Femur (tissue), 1 donor: ENCODE data around the gene ERMARD.
A peak's percentile ranks its signal among the peaks of the same experiment; 100 is the strongest.

Experiments
- DNase-seq: peaks from one replicate; pipeline ENCODE4 v3.0.0-alpha.2; 2017

Gene ERMARD

DNA sequence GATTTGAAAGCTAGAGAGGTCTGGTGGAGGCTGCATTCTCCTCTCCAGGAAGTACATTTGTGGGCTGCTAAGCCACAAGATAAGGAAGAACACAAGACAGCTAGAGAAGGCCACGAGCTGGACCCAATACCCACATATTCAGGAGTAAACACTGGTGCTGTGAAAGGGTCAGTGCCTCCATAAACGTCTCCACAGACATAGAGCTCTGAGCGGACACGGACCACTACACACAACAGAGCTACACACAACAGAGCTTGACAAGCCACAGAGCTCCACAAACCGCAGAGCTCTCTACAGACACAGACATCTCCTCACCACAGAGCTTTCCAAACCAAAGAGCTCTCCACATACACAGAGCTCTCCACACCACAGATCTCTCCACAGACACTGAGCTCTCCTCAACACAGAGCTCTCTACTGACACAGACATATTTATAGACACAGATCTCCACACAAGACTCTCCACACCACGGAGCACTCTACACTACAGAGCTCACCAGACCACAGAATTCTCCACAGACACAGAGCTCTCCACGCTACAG, 51.9 kb downstream of the ERMARD start:
- DNase-seq = peak; percentile 10

DNA sequence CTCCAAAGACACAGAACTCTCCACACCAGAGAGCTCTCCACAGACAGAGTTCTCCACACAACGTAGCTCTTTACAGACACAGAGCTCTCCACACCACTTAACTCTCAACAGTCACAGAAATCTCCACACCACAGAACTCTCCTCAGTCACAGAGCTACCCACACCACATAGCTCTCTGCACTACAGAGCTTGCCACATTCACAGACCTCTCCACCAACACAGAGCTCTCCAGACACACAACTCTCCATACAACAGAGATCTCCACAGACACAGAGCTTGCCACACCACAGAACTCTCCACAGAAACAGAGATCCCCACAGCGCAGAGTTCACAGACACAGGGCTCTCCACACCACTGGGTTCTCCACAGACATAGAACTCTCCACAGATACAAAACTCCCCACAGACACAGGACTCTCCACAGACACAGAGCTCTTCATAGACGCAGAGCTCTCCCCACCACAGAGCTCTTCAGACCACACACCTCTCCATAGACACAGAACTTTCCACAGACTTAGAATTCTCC, 52.5 kb downstream of the ERMARD start:
- no peak for DNase-seq

GRCh38 chr6:169804427-169804826, 53.0 kb downstream of the ERMARD start:
- DNase-seq = peak; percentile 8

GRCh38 chr6:169805242-169805838, 53.9 kb downstream of the ERMARD start:
- peak; percentile 8 for DNase-seq

- DNase-seq = no peak
These were observed 55.3 kb downstream of the ERMARD start for GRCh38 chr6:169806701-169807100.

DNA sequence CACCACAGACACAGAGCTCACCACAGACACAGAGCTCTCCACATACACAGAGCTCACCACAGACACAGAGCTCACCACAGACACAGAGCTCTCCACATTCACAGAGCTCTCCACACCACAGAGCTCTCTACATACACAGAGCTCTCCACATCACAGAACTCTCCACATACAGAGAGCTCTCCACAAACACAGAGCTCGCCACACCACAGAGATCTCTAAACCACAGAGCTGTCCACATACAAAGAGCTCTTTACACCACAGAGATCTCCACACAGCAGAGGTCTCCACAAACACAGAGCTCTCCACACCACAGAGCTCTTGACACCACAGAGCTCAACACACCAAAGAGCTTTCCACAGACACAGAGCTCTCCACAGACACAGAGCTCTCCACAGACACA, 55.8 kb downstream of the ERMARD start:
- no peak for DNase-seq

DNA sequence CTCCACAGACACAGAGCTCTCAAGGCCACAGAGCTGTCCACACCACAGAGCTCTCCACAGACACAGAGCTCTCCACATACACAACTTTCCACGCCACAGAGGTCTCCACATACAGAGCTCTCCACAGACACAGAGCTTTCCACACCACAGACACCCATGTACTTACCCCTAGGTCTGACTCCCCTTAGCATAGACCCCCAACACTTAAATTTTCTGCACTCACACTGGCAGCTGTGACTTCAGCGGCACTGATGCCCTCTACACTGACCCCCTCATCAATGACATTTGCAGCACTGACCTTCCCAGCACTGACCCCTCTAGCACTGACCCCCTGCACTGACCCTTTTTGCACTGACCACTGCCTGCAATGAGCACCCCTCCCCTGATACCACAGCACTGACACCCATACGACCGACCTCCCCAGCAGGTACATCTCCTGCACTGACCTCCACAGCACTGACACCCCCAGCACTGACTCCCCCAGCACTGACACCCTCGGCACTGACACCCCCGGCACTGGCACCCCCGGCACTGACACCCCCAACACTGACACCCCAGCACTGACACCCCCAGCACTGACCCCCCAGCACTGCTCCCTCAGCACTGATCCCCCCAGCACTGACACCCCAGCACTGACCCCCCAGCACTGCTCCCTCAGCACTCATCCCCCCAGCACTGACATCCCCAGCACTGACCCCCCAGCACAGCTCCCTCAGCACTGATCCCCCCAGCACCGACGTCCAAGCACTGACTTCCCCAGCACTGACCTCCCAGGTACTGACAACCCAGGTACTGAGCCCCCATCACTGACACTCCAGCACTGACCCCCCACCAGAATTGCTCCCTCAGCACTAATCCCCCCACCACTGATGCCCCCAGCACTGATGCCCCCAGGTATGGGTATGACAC, 56.5 kb downstream of the ERMARD start:
- DNase-seq = no peak

- DNase-seq = no peak
These were observed 57.2 kb downstream of the ERMARD start for GRCh38 chr6:169808608-169808967.

DNA sequence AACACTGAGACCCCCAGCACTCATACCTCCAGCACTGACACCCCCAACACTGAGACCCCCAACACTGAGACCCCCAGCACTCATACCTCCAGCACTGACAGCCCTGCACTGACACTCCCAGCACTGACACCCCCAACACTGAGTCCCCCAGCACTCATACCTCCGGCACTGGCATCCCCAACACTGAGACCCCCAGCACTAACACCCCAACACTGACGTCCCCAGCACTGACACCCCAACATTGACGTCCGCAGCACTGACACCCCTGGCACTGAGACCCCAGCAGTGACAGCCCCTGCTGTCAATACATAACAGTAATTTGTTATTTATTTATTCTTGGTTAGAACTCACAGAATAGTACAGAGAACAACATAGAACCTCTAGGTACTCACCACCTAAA, 58.0 kb downstream of the ERMARD start:
- no peak for DNase-seq

- no peak for DNase-seq
These were observed 58.9 kb downstream of the ERMARD start for GRCh38 chr6:169810066-169810989.

DNA sequence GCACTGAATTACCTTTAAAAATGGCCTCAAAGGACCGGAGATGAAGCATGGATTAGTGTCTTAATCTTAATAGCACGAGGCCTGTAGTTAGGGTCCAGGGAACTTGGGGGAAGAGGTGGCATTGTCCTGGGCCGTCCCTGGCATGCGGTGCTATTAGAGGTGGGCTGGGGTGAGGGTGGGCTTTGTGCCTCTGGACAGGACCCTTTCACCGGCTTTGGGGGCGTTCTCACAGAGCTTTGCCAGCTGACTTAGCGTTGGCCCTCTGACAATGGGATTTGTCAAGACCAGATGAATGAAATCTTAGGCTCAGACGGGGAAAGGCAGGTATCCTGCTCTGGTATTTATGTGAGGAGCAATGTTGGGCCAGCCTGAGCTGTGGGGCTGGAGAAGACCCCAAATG, 59.6 kb downstream of the ERMARD start:
- no peak for DNase-seq

- DNase-seq = no peak
These were observed 60.3 kb downstream of the ERMARD start for GRCh38 chr6:169811521-169812256.

DNA sequence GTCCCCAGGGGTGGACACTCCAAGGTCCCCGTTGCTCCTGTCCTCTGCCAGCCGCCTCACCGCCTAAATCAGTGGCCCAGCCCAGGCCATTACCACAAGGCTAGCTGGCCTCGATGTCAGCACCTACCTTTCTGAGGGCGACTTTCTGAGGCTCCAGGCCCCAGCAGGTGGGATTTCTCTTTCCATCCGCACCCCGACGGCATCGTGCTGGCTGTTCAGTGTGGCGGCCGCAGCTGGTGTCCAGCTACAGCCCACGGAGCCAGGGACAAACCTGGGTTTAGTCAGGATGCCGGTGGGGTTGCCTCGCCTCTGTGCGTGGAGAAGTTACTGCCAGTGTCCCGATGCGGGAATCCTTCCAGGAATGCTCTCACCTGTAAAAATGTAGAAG, 60.8 kb downstream of the ERMARD start:
- no peak for DNase-seq

GRCh38 chr6:169813969-169814368, 62.5 kb downstream of the ERMARD start:
- no peak for DNase-seq

DNA sequence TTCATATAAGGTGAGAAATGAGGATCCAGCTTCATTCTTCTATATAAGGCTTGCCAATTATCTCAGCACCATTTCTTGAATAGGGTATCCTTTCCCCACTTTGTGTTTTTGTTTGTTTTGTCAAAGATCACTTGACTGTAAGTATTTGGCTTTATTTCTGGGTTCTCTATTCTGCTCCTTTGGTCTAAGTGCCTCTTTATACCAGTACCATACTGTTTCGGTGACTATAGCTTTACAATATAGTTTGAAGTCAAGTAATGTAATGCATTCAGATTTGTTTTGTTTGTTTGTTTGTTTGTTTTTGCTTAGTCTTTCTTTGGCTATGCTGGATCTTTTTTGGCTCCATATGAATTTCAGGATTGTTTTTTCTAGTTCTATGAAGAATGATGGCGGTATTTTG, 64.6 kb downstream of the ERMARD start:
- DNase-seq = no peak

GRCh38 chr6:169816975-169817374, 65.6 kb downstream of the ERMARD start:
- DNase-seq = no peak

- DNase-seq = no peak
These were observed 68.9 kb downstream of the ERMARD start for GRCh38 chr6:169820358-169820757.

GRCh38 chr6:169824021-169824420, 72.6 kb downstream of the ERMARD start:
- peak; percentile 5 for DNase-seq

- DNase-seq = peak; percentile 7
These were observed 73.6 kb downstream of the ERMARD start for GRCh38 chr6:169824848-169825557.

DNA sequence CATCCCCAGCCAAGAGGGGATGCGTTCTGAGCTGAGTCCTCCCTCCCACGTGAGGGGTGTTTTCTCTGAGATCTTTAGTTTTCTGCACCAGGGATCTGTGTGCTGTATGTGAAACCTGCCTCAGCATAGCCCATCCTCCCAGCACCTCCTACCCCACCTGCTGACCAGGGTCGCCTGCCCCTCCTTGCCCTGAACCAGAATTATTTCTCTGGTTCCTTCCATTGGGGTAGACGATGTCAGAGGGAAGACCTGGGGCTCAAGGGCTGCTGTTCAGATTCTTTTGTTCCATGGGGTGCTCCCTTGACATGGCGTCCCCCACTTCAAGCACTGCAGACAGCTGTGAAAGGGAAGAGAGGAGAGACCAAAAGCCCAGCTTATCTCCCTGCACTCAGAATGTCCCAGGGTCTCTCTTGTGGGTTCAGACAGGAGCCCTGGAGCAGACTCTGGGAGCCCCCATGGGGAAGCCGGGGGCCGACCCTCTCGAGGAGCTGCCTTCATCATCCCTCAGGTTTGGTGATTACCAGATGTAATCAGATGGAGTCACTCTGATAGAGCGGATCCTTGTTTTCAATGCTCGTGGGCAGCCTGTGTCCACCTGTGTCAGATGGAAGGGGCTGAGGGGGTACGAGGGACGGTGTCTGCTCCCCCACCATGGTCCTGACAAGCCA, 74.3 kb downstream of the ERMARD start:
- DNase-seq = no peak

DNA sequence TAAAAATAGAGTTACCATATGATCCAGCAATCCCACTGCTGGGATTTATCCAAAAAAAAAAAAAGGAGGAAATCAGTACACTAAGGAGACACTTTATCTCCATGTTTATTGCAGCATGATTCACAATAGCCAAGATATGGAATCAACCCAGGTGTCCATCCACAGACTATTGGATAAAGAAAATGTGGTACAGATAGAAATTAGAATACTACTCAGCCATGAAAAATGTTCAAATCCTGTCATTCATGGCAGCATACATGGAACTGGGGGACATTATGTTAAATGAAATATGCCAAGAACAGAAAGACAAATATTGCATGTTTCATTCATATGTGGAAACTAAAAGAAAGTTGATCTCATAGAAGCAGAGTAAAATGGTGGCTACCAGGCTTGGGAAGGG, 75.3 kb downstream of the ERMARD start:
- no peak for DNase-seq
